Colon (tissue), 2 donors: ENCODE data around the gene GLRB.
"Not testable (repeated sequence)": the region's sequence is repeated elsewhere in the genome, so short reads cannot be mapped to it uniquely, and the experiment has no call there.

Experiments used
- FAIRE-seq: peaks from 2 replicates; lab custom pipeline; 2012; peaks lifted over from hg19 to GRCh38; lab: Jason Lieb, UNC
- donor health status: control.
- donor health status: control.

Gene GLRB

DNA sequence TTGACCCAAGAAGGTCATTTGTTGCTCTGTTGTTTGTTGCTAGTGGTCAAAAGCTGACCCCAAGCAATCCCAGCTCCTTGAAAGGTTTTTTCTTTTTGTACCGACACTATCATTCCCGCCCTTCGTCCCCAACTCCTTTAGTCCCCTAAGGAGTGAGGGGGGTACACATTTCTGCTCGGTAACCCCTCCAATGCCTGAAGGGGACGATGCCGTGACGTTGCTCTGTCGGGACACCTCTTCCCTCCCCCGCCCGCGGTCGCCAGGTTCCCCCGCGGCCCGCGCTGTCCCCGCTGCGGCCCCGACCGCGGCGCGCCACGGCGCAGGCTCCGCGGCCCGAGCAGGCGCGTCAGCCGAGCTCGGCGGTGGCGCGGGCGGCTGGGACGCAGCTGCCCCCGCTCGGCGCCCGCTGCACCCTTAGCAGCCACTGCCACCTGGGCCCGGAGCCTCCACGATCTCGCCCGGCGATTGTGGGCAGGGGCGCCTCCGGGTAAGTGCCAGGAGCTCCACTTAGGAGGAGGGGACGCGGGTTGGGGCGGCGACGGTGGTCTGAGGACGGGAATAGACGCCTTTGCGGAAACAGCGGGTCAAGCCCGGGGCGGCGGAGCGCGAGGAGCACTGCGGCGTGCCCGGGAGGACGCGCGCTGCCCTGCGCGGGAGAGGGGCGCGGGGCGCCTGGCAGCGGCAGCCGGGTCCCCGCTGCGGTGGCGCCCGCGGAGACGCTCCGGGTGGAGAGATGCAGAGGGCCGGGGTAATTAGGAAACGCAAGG lies at the start of gene GLRB:
Gene GLRB (plus strand): TSS at position 340 of the 767 bp plus-strand sequence. CDS start 1,875 bp downstream, outside the sequence.
- no peak for FAIRE-seq

DNA sequence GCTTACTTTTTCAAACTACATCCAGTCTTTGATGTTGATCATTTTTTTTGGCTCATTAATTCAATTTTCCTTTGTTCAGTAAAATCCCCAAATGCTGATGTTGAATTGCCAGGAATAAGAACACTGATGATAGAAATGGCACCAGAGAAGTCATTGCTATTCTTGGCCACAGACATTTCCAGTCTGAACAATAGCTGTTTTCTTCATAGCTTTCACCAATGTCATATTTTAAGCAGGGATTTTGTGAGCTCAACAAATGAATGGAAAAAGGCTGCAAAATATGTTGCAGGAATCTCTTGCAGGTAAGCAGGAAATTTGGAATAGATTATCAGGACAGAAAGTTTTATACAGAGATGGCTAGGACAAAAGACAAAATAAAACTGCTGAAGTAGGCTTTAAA lies 40.5 kb upstream of the GLRB start:
- no peak for FAIRE-seq

DNA sequence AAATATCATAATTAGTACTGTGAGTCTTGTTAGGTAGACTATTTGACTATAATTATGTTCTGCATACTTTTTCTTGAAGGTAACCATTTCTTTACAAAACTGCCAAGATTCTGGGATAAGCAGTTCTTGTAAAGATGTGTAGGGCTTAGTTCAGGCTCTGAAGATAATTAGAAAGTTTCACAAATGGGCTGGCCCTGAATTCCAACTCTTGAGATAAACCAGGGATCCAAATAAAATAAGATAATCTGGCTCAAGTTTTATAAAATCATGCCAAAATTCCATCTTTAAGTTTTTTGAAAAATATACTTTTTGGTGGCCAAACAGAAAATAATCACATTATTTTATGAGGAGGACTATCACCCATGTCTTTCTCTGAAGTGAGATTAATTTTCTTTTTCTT lies 35.5 kb upstream of the GLRB start:
- no peak for FAIRE-seq

DNA sequence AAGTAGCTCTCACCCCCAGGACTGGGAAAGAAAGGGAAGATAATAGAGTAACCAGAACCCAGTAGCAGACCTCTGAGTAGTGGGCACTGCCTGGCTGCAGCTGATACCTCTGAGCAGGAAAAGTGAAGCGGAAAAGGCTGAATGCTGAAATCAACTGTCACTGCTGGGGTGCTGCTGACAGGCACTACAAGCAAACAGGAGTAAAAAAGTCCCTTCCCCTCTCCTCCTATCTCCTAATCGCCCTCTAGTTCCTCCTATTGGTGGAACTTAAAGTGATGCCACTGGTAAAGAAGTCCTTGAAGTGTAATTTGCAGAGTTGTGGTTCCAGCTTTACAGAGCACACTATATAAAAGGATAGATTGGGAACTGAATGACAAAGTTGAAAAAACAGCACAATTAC lies 32.8 kb upstream of the GLRB start:
- no peak for FAIRE-seq

DNA sequence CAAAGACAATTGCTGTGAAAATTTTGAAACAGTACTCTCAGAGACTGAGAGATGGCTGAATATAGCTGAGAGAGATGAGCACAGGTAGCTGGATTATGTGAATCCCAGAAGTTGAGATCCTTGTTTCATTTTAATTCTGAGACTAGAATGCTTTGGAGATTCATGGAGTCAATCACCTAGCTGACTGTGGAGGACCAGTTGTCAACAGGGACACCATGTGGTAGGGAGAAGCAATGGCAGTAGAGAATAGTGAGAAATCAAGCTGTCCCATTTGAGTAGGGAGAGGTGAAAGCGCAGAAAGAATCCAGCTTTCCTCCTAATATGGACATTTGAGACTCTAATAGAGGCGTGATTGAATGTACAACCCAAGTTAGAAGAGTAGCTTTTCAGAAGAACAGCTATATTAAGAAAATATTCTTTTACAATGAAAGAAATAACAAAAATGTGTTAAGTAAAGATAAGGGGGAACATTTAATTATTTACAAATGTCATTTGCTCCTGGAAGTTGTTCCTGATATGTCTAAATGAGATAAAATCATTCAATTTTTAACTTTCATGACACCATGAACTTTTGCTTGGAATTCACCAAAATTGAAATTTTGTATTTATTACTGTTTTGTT lies 30.3 kb upstream of the GLRB start:
- FAIRE-seq = no peak

DNA sequence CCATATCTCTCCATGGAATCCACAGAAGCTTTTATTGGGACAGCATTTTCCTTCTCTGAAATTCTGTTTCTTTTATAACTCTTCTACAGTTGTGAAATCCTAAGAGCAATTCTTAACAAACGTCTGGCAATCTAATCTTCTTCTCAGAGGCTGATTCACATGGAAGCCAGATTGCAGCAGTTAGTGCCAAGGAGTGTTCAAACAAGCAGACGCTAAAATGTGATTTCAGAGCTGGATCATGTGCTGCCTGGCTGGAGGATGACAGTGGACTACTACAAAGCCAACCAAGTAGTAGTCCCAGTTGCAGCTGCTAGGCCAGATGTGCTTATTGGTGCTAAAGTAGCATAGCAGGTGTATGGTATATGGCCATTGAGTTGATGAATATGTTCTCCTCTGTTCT lies 27.7 kb upstream of the GLRB start:
- no peak for FAIRE-seq

DNA sequence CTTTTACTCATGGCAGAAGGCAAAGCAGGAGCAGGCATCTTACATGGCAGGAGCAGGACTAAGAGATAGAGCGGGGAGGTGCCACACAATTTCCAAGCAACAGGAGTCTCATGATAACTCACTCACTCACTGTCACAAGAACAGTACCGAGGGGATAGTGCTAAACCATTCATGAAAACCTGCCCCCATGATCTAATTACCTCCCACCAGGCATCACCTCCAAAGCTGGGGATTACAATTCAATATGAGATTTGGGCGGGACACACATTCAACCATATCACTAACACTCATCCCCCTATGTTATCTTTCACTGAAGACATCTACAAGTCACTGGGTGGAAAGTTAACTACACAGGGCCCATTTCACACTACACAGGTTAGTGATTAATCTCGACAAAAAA lies 25.4 kb upstream of the GLRB start:
- FAIRE-seq = no peak

DNA sequence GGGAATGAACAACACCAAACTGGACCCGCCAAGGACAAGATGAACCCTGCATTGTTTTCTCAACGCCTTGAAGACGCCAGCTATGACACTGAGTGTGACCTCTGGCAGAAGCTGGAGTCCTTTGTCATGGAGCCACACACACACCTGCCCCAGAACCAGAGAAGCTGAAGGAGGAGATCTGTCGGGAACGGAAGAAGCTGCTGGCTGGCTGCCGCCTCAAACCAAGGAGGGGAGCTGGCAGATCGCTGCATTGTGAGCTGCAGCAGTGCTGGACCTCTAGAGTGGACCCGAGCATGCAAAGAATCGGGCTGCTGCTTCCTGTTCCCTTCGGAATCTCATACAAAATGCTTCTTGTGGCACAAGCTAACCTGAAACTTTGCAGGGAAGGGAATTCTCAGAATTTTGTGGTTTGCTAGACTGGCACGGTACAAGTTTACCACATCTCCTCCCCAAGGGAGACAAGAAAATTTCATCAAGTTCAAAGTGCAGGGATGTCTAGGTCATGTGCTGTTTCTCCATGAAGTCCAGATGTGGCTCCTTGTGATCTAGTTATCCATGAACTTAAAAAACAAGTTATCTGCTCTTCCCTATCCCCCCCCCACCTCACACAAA lies 23.4 kb upstream of the GLRB start:
- no peak for FAIRE-seq

DNA sequence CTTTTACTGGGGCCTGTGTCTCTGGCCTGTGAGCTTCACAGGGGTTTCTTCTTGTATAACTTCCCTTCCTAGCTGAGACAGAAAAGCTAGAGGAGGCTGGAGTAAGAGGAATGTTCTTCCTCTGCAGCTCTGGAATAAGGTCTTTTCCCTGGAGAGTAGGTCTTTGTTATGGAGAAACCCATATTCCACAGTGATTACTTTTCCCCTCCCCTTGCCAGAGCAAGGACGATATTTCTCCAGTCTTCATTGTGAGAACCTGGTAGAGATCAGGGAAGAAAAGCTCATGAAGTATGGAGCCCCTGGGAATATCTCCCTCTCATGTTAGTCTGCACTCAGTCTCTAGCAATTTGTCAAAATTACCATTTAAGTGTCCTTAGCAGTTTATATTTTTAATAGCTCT lies 18.7 kb upstream of the GLRB start:
- FAIRE-seq = no peak

DNA sequence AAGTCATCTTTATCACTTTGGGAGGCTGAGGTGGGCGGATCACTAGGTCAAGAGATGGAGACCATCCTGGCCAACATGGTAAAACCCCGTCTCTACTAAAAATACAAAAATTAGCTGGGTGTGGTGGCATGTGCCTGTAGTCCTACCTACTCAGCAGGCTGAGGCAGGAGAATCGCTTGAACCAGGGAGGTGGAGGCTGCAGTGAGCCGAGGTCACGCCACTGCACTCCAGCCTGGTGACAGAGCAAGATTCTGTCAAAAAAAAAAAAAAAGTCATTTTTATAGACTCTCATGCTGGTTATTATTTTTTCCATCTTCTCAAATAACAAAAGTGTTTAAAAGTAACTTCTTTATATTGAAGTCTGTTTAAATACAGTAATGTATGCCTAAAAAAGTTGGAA lies 17.1 kb upstream of the GLRB start:
- not testable (repeated sequence) for FAIRE-seq

DNA sequence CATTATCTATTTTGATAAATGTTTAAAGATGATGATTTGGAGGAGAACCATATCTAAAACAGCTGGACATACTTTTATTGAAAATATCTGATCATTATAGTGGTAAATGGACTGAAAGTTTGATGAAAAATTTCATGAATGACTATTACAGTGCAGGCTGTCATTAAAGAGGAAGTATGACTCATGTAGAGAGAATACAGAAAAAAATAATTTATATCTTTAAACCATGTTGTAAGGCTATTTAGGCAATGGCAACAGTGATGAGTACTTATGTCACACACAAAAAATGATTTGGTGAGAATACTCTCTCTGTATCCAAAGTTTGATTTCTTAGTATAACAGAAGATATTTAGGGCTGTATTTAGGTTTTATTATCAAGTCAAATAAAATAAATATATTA lies 3.9 kb upstream of the GLRB start:
- no peak for FAIRE-seq

DNA sequence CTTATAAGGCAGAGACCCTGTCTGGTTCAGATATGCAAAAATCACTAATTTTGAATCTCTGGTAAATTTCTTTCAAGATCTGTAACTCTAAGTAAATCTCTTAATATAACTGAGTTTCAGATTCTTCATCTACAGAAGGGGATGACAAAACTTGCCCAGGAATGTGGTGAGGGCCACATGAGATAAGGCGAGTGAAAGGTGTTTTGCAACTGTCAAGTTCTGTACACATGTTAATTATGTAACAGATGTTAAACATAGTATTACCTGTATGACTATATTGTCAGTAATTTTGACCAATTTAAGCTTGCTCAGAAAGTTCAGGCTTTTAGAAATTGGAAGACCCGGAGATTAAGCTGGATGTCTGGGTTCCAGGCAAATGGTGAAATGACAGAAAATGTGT lies 549 bp upstream of the GLRB start:
- no peak for FAIRE-seq

DNA sequence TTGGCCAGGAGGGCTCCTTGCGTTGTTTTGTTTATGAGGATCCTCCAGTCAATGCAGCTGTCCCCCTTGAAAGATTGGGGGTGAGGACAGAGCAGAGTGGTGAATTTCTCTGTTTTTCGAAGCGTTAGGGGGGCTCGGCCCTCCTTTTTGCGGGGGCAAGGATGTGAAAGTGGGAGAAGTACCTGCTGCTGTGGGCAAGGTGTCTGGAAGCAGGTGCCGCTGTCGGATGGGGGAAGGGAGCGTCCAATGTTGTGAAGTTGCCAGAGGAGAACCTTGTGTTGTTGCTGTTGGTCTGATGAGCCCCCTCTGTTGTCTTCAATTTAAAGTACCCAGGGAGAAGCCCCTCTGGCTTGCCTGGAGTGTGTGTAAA lies 613 bp downstream of the GLRB start:
- no peak for FAIRE-seq

DNA sequence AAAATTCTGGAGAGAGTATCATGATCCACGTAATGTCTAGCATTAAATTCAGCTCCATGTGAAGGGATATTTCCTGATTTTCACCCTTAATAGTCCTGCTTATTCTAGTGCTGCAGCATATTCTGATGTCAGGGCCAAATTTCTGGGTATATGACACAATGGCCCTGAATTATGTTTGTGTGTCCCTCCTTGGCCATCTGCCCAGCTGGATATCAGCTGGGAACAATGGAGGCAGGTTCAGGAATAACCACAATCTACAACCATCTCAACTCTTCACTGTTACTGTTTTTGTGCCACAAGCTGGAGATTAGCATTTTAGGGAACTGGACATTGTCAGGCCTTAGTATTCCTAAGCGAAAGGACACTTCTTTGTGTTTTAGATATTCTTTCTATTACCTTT lies 3.5 kb downstream of the GLRB start:
- no peak for FAIRE-seq

DNA sequence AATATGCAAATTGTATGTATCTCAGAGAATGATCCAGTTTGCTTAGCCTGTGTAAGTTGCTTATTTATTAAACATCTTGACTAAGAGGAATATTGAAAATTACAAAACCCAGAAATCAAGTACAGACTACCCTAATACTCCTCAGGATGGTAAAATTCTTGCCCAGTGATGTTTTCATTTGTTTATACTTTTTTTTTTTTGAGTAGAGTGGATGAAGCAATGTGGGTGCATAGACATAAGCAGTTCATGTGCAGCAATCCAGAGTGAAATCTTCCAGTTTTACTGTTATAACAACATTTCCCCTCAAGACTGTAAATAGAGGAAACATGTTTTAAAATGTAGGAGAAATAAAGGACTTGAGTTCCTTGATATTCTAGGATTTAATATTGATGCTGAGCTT lies 4.7 kb downstream of the GLRB start:
- no peak for FAIRE-seq

DNA sequence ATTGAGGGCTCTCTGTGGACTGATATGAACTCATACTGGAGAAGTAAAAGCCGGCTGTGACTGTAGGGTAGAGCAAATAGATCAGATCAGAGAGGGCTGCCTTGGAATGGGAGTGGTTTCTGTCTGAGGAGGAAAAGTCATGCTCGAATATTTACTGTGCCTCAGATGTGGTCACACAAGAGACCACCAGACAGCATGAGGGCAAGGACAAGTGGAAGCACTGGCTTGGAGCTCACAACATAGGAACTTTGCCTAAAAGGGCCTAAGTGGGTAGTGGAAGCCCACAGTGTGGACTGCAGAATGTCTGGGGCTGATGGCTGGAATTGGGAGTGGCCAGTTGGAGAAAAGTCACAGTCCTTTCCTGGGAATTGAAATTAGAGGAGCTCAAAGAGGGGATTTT lies 19.8 kb downstream of the GLRB start:
- FAIRE-seq = no peak

DNA sequence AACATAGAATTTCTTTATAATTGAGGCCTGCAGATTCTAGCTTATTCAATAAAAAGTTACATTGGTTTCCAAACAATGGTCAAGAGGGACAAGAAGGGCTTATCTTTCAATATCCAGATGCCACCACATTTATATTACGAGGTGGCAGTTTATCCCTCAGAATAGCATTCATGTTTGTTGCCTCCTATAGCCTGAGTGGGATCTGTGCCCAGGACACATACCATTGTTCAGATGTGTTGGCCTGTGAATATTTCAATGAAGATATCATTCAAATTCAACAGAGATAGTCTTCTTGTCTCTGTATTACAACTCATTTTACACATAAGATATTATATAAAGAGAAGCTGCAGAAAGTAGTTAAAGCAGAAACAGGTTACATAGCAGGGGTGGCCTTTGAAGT lies 20.5 kb downstream of the GLRB start:
- no peak for FAIRE-seq

DNA sequence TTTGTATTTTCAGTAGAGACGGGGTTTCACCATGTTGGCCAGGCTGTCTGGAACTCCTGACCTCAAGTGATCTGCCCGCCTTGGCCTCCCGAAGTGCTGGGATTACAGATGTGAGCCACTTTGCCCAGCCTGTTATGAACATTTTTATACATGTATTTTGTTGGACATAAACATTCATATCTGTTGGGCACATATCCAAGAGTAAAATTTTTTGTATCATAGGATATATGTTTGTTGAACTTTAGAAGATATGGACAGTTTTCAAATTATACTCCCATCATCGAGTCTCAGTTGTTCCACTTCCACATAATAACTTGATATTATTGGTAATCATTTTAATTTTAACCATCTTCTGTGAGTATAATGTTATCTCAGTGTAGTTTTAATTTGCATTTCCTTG lies 23.6 kb downstream of the GLRB start:
- FAIRE-seq = no peak

DNA sequence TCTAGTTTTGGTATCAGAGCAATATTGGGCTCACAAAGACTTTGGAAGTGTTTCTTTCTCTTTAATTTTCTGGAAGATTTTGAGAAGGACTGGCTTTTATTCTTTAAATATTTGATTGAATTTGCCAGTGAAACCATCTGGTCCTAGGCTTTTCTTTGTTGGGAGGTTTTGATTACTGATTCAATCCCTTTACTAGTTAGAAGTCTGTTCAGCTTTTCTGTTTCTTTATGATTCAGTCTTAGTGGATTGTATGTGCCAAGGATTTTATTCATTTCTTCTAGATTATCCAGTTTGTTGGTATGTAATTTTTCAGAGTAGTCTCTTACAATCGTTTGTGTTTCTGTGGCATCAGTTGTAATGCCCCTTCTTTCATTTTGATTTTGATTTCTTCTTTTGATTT lies 28.6 kb downstream of the GLRB start:
- no peak for FAIRE-seq

DNA sequence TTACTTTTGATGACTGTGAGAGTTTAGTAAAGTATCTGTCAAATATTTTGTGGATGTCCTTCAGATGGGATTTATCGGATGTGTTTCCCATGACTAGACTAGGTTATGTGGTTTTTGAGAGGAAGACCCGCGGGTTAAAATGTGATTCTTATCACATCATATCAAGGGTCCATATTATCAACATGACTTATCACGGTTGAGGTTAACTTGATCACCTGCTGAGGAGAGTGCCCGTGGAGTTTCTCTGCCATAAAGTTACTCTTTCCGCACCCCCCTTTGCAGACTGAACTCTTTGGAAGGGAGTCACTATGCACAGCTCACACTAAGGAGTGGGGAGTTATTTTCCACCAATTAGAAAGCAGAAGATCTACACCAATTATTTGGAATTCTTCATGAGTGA lies 38.7 kb downstream of the GLRB start:
- no peak for FAIRE-seq

DNA sequence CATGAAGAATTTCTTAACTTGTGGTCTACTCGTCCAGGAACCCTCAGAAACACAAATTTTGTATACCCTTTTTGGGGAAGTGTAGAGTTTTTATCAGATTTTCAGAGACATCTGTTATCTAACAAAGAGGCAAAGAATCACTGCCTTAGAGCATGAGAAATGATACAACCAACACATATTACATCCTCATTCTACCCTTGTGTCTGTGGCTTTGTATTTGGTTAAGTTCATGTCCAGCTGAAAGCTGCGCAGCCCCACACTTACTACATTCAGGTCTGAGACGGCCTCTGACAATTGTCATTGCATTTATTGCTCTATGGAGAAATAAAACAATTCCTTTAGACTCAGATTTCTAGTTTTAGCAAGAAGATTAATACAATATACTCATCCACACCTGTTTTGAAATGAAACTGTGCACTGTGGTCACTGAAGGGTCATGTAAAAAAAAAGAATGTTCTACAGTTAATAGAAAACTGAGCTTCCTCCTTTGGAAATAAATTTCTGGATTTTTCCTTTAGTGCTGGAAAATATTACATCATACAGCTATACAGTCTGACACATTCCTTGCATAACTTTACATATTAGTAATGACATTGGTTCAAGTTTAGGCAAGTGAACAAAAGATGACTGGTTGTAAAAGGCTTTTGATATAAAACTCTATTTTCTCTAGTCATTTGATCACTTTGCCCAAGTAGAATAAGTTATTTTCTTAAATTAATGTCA lies 39.8 kb downstream of the GLRB start:
- FAIRE-seq = no peak

DNA sequence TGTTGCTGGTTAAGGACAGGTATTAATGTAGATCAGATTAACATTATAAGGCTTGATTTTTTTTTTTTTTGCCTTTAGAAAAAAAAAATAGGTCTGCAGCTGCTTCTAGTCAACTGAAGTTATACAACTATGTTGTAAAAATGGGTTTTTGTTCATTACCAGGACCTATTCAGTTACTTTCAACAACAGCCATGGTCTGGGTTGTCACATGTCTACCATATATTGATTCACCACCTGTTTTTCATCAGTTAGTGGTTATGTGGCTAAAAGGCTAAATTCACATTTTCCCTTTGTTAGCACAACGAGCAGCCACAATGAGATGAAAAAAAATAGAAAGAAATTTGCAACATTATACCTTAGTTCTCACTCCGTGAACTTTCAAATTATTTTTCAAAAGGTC lies 45.5 kb downstream of the GLRB start:
- FAIRE-seq = no peak

DNA sequence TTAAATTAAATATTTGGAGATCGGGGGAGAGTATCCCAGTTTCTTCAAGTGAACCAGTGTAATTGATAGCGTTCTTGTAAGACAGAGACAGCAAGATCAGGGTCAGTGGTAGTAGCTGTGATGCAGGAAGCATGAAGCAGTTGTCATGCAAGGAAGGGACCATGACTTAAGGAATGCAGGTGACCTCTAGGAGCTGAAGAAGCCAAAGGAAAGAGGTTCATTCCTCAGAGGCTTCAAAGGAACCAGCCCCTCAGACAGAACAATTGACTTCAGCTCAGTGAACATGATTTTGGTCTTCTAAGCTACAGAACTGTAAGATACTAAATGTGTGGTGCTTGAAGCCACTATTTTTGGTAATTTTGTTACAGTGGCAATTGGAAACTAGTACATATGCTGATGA lies 51.6 kb downstream of the GLRB start:
- FAIRE-seq = no peak
